Activated naive CD8-positive, alpha-beta T cell treated with anti-CD3 and anti-CD28 coated beads, Interleukin-2, amount 50 U/mL, for 24 hours (primary cell): ENCODE measurements around the gene AGPAT2.
"Not testable (repeated sequence)": the region's sequence is repeated elsewhere in the genome, so short reads cannot be mapped to it uniquely, and the experiment has no call there.

Source experiments
- ATAC-seq: fragments of 150-1000 bp; cut with Tn5 transposase; one replicate; pipeline ENCODE4 v1.10.0; 2021
- DNase-seq: peaks from one replicate; pipeline ENCODE4 v3.0.0; 2021
- H3K27ac Mint-ChIP-seq: one replicate; pipeline ENCODE4 v1.8.0; 2021; ENCODE audit warnings: mild to moderate bottlenecking, mixed read lengths
- H3K27me3 Mint-ChIP-seq: one replicate; pipeline ENCODE4 v1.8.0; 2021; ENCODE audit warnings: mixed read lengths
- H3K36me3 Mint-ChIP-seq: one replicate; pipeline ENCODE4 v1.8.0; 2021; ENCODE audit warnings: low read depth, mixed read lengths
- H3K4me1 Mint-ChIP-seq: one replicate; pipeline ENCODE4 v1.8.0; 2021; ENCODE audit warnings: mixed read lengths
- H3K4me3 Mint-ChIP-seq: one replicate; pipeline ENCODE4 v1.8.0; 2021; ENCODE audit warnings: mild to moderate bottlenecking, moderate library complexity, mixed read lengths
- H3K9me3 Mint-ChIP-seq: one replicate; pipeline ENCODE4 v1.8.0; 2021; ENCODE audit warnings: mixed read lengths

AGPAT2 gene

GRCh38 chr9:136712690-136713544 is 25.7 kb upstream of the AGPAT2 start:
- Mint-ChIP-seq H3K4me3 (peak overlapping the region; percentile 17), H3K4me1 (peaks cover 6% of the 10 kb centered on the region), H3K27ac (no peak overlapping the region), H3K9me3 (no peaks in the 10 kb centered on the region), H3K27me3 (peaks cover 38% of the 10 kb centered on the region), H3K36me3 (no peaks in the 10 kb centered on the region)
- ATAC-seq, result no peak
- DNase-seq, result no peak

- Mint-ChIP-seq H3K4me3 (peak within 1 kb of the TSS; percentile 40), H3K4me1 (peaks cover 6% of the 10 kb centered on the region), H3K27me3 (peaks cover 39% of the 10 kb centered on the region), H3K27ac (no peak within 1 kb of the TSS), H3K36me3 (no peaks in the 10 kb centered on the region), H3K9me3 (no peaks in the 10 kb centered on the region)
- DNase-seq, result no peak
- no peak for ATAC-seq
Measured at GRCh38 chr9:136711751-136712689, 24.8 kb upstream of the AGPAT2 start, which contains the start of gene DIPK1B. Gene DIPK1B, plus strand, starts transcription at chr9:136712572. Its CDS starts 94 bp downstream, at chr9:136712666.

- not testable (repeated sequence) for DNase-seq, ATAC-seq, H3K9me3 Mint-ChIP-seq, H3K36me3 Mint-ChIP-seq, H3K27ac Mint-ChIP-seq, H3K4me1 Mint-ChIP-seq
- peak overlapping the region; percentile 40 for H3K4me3 Mint-ChIP-seq
- H3K27me3 Mint-ChIP-seq, result peaks cover 39% of the 10 kb centered on the region
Measured at GRCh38 chr9:136711219-136711648, 24.0 kb upstream of the AGPAT2 start.

GRCh38 chr9:136710543-136710942 is 23.3 kb upstream of the AGPAT2 start:
- H3K27ac Mint-ChIP-seq, result no peak overlapping the region
- DNase-seq (no peak), ATAC-seq (no peak)
- no peaks in the 10 kb centered on the region for H3K36me3 Mint-ChIP-seq
- peaks cover 35% of the 10 kb centered on the region for H3K27me3 Mint-ChIP-seq
- H3K4me3 Mint-ChIP-seq, result no peak overlapping the region
- H3K9me3 Mint-ChIP-seq, result no peaks in the 10 kb centered on the region
- H3K4me1 Mint-ChIP-seq, result peaks cover 6% of the 10 kb centered on the region

GRCh38 chr9:136709454-136710109 is 22.3 kb upstream of the AGPAT2 start:
- Mint-ChIP-seq H3K4me1 (peaks cover 6% of the 10 kb centered on the region), H3K36me3 (no peaks in the 10 kb centered on the region), H3K9me3 (no peaks in the 10 kb centered on the region), H3K4me3 (no peak overlapping the region), H3K27me3 (peaks cover 39% of the 10 kb centered on the region), H3K27ac (no peak overlapping the region)
- DNase-seq (no peak), ATAC-seq (no peak)

GRCh38 chr9:136707849-136708517 is 20.7 kb upstream of the AGPAT2 start:
- peaks cover 28% of the 10 kb centered on the region for H3K27me3 Mint-ChIP-seq
- no peaks in the 10 kb centered on the region for H3K9me3 Mint-ChIP-seq
- H3K4me3 Mint-ChIP-seq, result no peak overlapping the region
- ATAC-seq, result no peak
- peaks cover 9% of the 10 kb centered on the region for H3K4me1 Mint-ChIP-seq
- H3K27ac Mint-ChIP-seq, result no peak overlapping the region
- no peak for DNase-seq
- H3K36me3 Mint-ChIP-seq, result no peaks in the 10 kb centered on the region

GRCh38 chr9:136707011-136707410 is 19.8 kb upstream of the AGPAT2 start:
- no peak for DNase-seq
- H3K27me3 Mint-ChIP-seq, result peaks cover 29% of the 10 kb centered on the region
- H3K4me3 Mint-ChIP-seq, result no peak overlapping the region
- H3K27ac Mint-ChIP-seq, result no peak overlapping the region
- no peaks in the 10 kb centered on the region for H3K9me3 Mint-ChIP-seq
- no peaks in the 10 kb centered on the region for H3K36me3 Mint-ChIP-seq
- no peak for ATAC-seq
- peaks cover 13% of the 10 kb centered on the region for H3K4me1 Mint-ChIP-seq

GRCh38 chr9:136705564-136705963 is 18.3 kb upstream of the AGPAT2 start:
- H3K4me1 Mint-ChIP-seq, result peaks cover 24% of the 10 kb centered on the region
- ATAC-seq, result no peak
- no peak for DNase-seq
- no peaks in the 10 kb centered on the region for H3K36me3 Mint-ChIP-seq
- no peaks in the 10 kb centered on the region for H3K9me3 Mint-ChIP-seq
- H3K27ac Mint-ChIP-seq, result no peak overlapping the region
- peaks cover 16% of the 10 kb centered on the region for H3K27me3 Mint-ChIP-seq
- no peak overlapping the region for H3K4me3 Mint-ChIP-seq

- not testable (repeated sequence) for H3K27ac Mint-ChIP-seq, H3K9me3 Mint-ChIP-seq, H3K4me3 Mint-ChIP-seq, H3K36me3 Mint-ChIP-seq, DNase-seq, ATAC-seq
- H3K27me3 Mint-ChIP-seq, result peaks cover 16% of the 10 kb centered on the region
- peaks cover 29% of the 10 kb centered on the region for H3K4me1 Mint-ChIP-seq
Measured at GRCh38 chr9:136704741-136705140, 17.5 kb upstream of the AGPAT2 start.

- H3K9me3 Mint-ChIP-seq, result no peaks in the 10 kb centered on the region
- DNase-seq (no peak), ATAC-seq (no peak)
- no peak overlapping the region for H3K27ac Mint-ChIP-seq
- H3K4me1 Mint-ChIP-seq, result peaks cover 29% of the 10 kb centered on the region
- H3K27me3 Mint-ChIP-seq, result peaks cover 21% of the 10 kb centered on the region
- H3K36me3 Mint-ChIP-seq, result no peaks in the 10 kb centered on the region
- H3K4me3 Mint-ChIP-seq, result no peak overlapping the region
Measured at GRCh38 chr9:136703276-136703860, 16.1 kb upstream of the AGPAT2 start.

- Mint-ChIP-seq H3K36me3 (no peaks in the 10 kb centered on the region), H3K4me3 (peak overlapping the region; percentile 77), H3K27ac (no peak overlapping the region), H3K9me3 (no peaks in the 10 kb centered on the region), H3K4me1 (peaks cover 32% of the 10 kb centered on the region), H3K27me3 (peaks cover 24% of the 10 kb centered on the region)
- DNase-seq, result no peak
- peak; percentile 1 for ATAC-seq
Measured at GRCh38 chr9:136701668-136702053, 14.4 kb upstream of the AGPAT2 start.

- DNase-seq (peak; percentile 73), ATAC-seq (peak; percentile 97)
- Mint-ChIP-seq H3K4me1 (peaks cover 32% of the 10 kb centered on the region), H3K27ac (peak overlapping the region; percentile 78), H3K27me3 (peaks cover 24% of the 10 kb centered on the region), H3K9me3 (no peaks in the 10 kb centered on the region), H3K36me3 (no peaks in the 10 kb centered on the region), H3K4me3 (peak overlapping the region; percentile 77)
Measured at GRCh38 chr9:136700959-136701667, 13.9 kb upstream of the AGPAT2 start.

- H3K4me1 Mint-ChIP-seq, result peaks cover 32% of the 10 kb centered on the region
- ATAC-seq (no peak), DNase-seq (no peak)
- peak overlapping the region; percentile 37 for H3K27ac Mint-ChIP-seq
- no peaks in the 10 kb centered on the region for H3K36me3 Mint-ChIP-seq
- H3K4me3 Mint-ChIP-seq, result no peak overlapping the region
- H3K9me3 Mint-ChIP-seq, result no peaks in the 10 kb centered on the region
- peaks cover 20% of the 10 kb centered on the region for H3K27me3 Mint-ChIP-seq
Measured at GRCh38 chr9:136700304-136700703, 13.0 kb upstream of the AGPAT2 start.
